GM19240 (cell line): ENCODE results near the gene TRAF3.

Source experiments
- DNase-seq: peaks from one replicate; pipeline ENCODE4 v3.0.0; 2011; ENCODE audit warnings: low spot score; ENCODE audit not compliant: insufficient read length

TRAF3 gene, protein sequence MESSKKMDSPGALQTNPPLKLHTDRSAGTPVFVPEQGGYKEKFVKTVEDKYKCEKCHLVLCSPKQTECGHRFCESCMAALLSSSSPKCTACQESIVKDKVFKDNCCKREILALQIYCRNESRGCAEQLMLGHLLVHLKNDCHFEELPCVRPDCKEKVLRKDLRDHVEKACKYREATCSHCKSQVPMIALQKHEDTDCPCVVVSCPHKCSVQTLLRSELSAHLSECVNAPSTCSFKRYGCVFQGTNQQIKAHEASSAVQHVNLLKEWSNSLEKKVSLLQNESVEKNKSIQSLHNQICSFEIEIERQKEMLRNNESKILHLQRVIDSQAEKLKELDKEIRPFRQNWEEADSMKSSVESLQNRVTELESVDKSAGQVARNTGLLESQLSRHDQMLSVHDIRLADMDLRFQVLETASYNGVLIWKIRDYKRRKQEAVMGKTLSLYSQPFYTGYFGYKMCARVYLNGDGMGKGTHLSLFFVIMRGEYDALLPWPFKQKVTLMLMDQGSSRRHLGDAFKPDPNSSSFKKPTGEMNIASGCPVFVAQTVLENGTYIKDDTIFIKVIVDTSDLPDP

DNA sequence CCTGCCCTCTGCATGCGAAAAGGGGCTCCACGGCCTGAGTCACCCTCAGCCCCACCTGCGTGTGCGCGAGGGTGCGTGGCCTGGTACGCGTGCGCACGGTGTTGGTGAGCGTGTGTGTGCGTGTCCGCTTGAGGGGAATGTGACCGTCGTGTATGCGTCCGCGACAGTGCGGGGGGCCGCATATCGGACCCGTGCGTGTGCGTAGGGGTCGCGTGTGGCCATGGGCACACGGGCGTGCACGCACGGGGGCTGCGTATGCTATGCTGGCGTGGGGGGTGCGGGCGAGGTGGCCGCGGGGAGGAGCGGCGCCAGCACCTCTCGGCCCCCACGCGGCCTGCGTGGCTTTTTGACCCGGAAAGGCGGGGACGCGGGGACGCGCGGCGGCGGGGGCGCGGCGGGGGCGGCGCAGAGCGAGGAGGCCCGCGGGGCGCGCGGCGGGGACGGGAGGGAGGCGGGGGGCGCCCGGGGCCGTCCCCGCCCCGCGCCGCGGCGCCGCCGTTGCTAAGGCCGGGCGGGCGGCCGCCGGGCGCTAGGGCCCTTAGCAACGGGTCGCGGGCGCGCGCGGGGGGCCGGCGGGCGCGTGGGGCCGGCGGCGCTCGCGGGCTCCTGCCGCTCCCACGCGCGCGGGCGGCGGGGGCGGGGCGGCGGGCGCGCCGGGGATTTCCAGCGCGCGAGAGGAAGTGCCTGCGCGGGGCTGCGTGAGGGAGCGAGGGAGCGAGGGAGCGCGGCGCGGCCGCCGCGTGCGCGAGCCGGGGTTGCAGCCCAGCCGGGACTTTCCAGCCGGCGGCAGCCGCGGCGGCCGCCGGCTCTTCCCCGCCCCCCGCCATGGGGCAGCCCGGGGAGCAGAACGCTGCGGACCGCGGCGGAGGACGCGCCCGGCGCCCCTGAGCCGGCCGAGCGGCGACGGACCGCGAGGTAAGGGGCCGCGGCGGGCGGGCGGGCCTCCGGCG, at the start of gene TRAF3:
Gene TRAF3 (plus strand): TSS at position 689 of the 950 bp plus-strand sequence. CDS start 92,753 bp downstream, outside the sequence.
- peak; percentile 92 for DNase-seq

DNA sequence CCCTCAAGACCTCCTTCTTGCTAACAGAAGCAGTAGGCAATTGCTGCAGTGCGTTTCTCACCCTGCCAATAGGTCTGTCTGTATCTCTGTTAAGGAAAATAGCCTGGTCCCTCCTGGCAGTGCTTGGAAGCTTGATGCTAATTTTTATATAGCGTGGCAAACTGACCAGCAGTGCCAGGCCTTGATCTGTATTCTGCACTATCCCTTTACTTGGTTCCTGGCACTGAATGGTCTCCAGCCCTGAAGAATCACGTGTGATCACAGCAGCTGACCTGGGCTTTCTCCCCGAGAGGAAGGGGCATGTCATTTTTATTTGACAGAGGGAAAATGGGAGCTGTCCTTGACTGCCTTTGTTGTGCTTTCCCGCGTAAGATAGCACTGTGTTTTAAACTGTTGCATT, 48.7 kb upstream of the TRAF3 start:
- no peak for DNase-seq

DNA sequence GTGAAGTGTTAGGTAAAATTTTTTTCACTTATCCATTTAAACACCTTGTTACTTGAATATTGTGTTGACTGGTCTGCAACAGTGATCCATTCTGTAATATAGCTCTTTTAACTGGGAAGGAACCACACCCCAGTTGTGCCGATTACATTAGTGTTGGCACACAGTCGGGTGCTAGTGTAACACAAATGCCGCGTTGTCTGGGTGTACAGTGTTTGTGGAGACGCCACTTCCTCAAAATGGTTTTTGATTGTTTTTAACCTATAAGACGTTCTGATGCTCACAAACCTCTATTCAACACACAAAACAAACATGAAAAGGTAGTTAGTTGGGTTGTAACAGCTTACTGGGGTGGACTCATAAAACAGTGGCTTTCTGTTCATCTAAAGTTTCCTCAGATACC, 48.0 kb upstream of the TRAF3 start:
- no peak for DNase-seq

DNA sequence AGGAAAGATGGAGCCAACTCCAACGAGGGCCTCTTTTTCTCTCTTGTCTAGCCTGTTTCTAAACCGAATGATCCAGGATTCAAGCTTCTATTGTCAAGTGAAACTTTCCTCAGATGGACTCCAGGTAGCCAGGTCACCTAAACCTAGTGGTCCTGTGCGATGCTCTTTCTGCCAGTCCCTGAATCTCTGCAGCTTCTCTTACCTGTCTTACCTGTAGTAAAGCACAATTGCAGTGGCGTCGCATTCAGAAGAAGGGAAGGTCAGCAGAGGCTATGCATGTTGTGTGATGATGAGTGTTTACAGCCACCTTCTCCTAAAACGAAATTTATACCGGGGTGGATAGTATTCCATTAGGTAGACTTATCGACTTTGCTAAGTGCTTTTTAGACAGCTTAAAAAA, 47.4 kb upstream of the TRAF3 start:
- DNase-seq = no peak

DNA sequence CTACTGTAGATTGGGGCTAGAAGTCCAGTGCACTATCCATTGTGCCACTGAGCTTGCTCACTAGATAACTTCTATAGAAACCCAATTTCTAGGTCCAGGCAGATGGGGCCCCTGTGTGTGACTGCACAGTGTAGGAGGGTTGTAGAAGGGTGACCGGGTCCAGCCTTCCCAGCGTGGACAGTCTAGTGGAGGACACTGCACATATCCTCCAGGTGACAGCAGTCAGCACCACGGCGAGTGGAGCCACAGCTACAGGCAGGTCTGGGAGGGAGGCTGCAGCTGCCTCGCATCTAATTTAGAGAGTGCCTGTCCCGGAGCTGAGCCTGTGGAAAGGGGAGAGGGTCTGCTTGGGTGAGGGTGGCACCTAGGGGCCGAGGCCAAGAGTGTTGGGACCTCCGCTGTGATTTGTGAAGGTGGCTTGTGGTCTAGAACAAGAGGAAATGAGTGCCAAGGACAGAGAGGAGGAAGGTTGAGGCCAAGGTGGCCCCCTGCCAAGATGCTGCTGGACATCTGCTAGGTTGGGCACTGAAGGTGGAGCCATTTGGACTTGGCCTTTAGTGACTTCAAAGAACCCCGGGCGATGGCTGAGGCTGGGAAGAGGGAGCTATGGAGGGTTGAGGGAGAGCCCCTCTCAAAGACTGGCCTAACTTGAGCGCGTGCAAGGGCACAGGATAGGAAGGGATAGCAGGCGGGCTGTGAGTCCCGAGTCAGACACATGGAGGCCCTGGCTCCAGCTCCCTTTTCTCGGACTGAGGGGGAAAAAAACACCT, 46.0 kb upstream of the TRAF3 start:
- DNase-seq = no peak

DNA sequence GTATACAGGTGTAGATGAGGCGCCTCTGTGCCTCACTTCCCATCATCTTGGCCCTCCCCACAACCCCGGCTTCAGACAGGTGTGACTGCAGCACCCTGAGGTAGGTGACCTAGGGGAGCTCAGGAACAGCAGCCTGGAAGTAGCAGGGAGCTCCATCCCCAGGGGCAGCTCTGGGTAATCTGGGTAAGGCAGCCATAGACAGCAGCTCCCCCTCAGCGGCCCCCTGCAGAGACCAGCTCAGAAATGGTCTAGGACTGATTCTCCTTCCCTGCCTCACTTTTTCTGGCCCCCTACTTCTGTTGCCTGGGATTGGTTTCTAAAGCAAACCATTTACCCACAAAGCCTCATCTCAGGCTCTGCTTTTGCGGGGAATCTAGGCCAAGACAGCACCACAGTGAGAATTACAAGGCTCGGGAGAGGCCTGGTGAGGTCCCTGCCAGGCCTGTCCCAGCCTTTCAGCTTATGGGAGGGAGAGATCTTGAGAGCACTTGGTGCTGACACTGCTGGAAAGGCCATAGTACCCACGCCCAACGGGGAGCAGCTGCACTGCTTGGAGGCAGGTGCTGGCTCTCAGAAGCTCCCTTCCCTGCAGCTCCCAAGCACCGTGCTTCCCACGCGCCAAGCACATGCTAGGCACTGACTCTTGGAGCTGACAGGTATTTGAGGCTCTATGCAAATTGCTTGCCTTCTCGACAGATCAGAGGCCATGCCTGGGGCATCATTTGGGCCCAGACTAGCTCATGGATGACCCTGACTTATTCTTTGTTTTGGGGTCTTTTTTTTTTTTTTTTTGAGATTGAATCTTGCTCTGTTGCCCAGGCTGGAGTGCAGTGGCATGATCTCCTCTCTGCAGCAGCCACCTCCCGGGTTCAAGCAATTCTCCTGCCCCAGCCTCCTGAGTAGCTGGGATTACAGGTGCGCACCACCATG, 45.1 kb upstream of the TRAF3 start:
- no peak for DNase-seq

DNA sequence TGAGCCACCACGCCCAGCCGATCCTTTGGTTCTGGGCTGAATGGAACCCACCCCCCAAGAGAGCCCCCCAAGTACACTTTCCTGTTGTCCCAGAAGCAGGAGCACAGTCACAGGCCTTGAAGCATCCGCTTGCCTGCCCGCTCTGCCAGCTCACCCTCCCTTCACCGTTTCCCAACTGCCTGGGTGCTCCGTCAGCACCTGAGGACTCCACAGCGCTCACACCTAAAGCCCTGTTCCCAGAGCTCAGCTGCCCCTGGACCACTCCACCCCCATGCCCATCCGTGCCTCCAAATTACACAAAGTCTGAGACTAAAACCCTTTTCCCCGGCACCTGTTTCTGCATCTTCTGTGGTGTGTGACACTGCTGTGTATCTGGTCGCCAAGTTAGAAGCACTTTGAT, 44.3 kb upstream of the TRAF3 start:
- no peak for DNase-seq

DNA sequence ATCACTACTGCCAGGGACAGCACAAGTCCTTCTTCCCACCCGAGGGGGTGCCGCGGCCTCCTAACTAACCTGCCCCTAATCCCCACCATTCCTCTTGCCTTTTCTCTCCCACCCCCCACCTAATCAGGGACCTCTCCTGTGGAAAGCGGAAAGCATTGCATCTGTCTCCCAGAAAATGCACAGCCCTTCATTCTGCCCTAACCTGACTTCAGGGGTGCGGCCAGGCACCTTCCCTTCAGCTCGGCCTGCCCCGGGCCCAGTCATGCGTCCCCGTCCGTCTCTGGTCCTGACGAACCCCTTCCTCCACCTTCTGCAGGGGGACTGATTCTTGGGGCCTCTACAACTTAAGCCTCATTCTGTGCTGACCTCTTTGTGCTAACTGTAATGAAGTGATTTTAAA, 43.9 kb upstream of the TRAF3 start:
- no peak for DNase-seq

DNA sequence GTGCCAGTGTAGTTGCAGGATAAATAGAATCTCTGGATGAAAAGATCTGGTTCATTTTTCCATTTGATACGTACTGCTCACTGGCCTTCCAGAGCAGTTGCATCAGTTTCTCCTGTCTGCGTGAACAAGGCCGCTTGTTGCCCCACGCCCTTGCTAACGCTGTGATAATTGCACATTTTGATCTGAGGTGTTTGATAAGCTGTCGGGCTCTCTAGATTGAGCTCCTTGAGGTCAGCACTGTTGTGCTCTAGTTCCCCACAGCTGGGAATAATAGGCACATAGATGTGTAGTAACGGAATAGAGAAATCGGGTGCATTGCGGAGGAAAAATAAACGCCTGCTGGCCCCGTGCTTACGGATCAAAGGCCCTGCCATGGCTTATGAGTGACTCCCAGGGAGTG, 42.8 kb upstream of the TRAF3 start:
- DNase-seq = no peak

DNA sequence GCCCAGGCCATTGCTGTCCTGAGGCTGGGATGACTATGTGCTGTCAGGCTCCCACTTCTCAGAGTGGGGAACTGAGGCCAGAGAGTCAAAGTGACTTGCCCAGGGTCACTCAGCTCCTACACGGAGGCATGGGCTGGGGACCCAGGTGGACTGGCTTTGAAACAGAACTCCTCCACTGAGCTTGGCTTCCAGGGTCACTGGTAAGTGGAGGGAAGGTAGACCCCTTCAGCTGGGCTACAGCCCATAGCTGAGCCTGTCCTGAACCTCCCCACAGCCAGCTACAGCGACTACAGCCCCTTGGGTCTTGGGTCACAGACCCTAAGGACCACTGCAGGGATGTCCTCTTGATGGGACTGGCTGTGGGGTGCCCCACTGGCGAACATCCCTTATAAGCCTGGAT, 40.3 kb upstream of the TRAF3 start:
- no peak for DNase-seq

DNA sequence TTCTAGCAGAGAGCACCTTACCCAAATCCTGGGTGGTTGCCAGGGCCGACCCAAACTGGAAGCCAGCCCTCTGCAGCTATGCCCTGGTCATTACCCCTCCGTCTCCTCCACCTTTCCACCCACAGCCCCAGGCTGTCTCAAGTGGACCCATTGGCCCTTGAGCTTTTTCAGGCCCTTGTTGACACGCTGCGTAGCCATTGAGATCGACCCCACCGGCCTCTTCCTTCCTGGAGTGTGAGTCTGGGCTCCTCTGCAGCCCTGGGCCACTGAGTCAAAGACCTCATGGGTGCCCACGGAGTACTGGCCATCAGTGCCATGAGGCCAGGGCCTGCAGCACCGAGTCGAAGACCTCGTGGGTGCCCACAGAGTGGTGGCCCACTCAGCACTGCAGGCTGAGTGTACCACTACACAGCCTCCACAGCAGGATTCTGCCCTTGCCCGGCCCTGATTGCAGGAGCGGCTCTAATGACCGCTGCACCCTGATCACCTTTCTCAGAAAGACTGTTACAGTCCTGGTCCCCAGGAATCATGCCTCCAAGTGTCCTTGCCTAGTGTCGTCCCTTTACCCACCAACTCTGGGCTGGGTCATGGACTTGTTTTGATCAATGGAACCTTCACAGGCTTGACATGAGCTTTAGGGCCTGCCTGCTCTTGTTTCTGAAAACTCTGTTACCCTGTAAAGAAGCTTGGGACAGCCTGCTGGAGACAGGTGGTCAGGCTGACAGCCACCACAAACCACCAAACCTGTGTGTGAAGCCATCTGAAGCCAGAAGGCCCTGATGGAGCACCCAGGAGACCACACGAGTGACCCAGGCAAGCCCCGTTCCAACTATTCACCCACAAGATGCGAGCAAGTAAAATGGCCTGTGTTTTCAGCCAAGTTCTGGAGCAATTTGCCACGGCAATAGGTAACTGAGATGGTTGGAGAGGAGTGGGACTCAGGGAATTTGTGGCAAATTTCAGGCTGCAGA, 39.6 kb upstream of the TRAF3 start:
- no peak for DNase-seq

DNA sequence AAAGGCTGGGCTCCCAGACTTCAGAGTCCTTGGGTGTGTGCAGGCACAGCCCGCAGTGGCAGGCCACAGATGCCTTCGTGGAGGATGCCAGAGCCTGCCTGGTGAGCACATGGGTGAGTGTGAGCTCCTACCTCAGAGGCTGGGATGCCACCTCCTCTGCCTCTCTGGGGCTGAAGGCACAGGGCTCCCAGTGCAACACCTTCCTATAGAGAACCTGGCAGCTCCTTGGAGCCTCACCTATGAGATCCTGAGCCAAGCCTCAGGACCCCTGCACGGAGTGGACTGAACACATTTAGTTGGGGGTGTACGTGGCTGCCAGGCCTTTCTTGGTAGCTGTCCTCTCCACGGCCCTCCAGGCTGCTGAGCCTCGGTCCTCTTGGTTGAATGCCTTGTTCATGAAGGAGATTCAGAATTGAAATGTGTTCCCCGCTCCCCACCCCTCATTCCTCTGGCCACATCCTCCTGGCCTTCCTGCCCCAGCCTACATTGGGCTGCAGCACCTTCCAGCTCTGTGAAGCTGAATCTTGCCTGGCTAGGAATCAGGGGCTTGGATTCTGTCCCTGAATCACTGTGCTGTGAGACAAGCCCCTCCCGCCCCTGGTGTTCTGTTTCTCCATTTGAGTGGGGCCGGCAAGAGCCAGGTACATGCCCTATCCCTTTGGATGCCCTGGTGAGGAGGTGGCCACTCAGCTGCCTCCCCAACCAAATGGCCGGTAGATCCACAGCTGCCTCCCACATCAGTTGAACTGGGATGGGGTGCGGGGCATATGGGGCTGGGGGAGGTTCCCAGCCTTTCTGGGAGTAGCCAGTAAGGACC, 38.7 kb upstream of the TRAF3 start:
- no peak for DNase-seq

DNA sequence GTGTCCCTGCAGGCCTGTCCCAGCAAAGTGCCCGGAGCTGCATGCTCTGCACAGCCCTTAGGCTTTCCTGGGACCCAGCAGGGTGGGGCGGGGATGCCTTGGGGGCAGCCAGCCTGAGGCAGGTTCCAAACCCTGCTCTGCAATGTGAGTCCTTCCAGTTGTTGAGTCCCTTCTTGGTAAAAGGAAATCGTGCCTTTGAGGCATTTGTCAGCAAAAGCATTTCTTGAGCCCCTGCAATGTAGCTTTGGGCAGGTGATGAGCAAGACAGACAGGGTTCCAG, 38.1 kb upstream of the TRAF3 start:
- no peak for DNase-seq

DNA sequence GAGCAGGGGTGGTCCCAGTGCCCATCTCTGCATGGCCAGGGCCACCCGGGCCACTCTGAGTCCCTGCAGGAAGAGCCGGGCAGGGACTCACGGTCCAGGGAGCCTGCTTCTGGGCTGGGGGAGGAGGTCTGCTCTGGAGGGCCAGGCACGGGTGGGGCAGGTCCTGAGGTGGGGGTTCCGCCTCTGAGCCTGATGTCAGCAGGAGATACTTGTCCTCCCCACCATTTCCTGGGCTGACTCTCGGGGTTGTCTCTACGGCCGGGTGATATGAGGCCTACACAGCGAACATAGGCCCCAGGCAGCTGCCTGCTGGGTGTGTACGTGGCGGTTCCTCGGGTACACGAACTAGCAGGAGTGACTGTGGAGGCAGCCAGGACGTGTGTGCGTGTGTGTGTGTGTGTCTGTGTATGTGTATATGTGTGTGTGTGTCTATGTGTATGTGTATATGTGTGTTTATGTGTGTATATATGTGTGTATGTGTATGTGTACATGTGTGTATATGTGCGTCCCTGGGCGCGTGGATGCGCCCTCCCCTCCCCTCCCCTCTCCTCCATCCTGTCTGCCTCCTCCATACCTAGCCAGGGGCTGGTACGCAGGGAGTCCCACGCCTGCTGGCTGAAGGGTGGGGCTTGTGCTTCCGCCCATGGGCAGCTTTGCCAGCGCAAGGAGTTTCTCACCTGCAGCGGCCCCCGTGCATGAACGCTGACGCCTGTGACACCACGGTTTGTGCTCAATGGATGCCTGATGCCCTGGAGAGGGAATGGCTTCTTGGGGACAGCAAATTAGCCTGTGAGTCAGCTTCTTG, 30.4 kb upstream of the TRAF3 start:
- no peak for DNase-seq

DNA sequence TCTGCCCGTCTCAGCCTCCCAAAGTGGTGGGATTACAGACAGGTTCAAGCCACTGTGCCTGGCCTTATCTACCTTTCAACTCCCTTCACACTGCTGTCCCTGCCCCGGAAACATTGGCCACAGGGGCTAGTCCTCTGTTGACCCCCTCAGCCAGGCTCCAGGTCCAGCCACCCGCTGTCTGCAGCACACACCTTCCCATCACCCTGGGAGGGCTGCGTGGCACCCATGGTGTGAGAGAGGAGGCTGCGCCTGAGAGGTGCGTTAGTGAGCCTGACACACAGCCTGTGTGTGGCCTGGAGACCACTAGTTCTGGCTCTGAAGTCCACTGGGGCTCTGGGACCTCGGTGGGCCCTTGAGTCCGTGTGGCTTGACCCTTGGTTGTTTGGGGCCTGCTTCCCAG, 28.4 kb upstream of the TRAF3 start:
- no peak for DNase-seq

DNA sequence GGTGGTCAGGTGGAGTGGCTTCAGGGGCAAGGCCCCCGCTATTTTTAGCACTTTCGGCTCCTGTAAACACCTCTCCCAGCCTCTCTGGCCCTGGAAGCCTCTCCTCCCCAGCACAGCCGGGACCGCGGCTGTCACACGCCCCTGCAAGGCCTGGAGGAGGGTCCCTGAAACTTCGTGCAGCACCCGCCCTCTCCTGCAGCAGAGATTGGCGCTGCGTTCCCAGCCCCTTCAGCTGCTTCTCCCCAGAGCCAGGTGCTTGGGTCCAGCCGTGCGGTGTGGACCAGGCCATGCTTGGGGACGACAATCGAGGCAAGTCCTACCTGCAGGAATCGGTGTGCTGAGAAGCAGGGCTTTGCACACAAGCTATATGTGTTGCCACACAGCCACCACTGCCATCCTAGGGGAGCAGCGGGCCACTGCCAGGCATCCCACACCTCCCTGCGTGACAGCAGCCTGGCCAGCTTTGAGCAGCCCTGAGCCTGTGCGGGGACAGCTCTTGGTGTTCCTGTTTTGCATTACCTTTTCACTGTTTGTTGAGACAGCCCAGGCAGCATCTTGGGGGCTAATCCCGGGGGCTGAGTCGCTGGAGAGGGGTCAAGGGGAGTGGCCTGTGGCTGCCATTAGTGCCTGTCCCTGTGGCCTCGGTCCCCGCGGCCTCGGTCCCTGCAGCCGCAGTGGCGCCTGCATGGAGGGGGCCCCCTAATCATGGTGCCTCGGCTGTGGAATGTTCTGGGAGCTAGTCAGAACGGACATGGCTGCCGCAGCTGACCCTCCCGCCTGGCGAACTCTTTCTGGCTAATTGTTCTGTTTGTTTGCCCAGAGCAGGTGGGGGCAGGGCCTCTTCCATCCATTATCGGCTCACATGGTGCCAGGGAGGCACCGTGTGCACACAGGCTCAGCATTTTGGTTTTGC, 27.6 kb upstream of the TRAF3 start:
- DNase-seq = no peak

DNA sequence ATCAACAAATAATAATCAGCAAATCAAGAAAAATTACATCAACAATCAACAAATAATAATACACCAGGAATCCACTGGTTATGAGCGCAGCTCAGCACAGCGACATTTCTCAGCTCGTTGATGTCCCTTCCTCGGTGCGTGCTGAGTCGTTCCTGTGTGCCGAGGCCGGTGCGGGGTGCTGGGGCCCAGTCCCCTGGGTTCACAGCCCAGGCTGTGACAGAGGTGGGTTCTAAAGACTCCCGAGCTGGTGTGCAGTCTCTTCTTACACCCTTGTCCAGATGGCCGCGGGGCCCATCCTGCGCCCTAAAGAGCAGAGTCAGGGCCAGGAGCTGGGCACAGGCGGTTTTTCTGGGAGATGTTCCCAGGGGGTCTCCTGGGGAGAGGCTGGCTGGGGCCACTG, 26.9 kb upstream of the TRAF3 start:
- DNase-seq = no peak
